ENCODE data around the gene CHPF.

Gene CHPF

GRCh38 chr2:219567791-219568361, 24.3 kb upstream of the CHPF start:
- no peak for DNase-seq

GRCh38 chr2:219567131-219567530, 23.5 kb upstream of the CHPF start:
- no peak for DNase-seq

- DNase-seq, result no peak
Observed at GRCh38 chr2:219566640-219567039, 23.0 kb upstream of the CHPF start.

GRCh38 chr2:219565130-219566080, 21.8 kb upstream of the CHPF start:
- DNase-seq, result no peak

GRCh38 chr2:219563271-219563928, 19.8 kb upstream of the CHPF start:
- no peak for DNase-seq

GRCh38 chr2:219562049-219563020, 18.7 kb upstream of the CHPF start:
- no peak for DNase-seq

- no peak for DNase-seq
Observed at GRCh38 chr2:219561179-219562048, 17.8 kb upstream of the CHPF start.

GRCh38 chr2:219560893-219561178, 17.2 kb upstream of the CHPF start:
- DNase-seq, result no peak

- DNase-seq, result no peak
Observed at GRCh38 chr2:219560037-219560892, 16.7 kb upstream of the CHPF start.

- no peak for DNase-seq
Observed at GRCh38 chr2:219559156-219559915, 15.7 kb upstream of the CHPF start.

GRCh38 chr2:219557791-219558785, 14.5 kb upstream of the CHPF start:
- no peak for DNase-seq

GRCh38 chr2:219557320-219557719, 13.7 kb upstream of the CHPF start:
- DNase-seq, result no peak

GRCh38 chr2:219556413-219556812, 12.8 kb upstream of the CHPF start:
- no peak for DNase-seq

GRCh38 chr2:219555956-219556355, 12.3 kb upstream of the CHPF start:
- DNase-seq, result no peak

- no peak for DNase-seq
Observed at GRCh38 chr2:219554350-219554749, 10.7 kb upstream of the CHPF start.

GRCh38 chr2:219553463-219553963, 9.9 kb upstream of the CHPF start:
- DNase-seq, result no peak

- no peak for DNase-seq
Observed at GRCh38 chr2:219553168-219553417, 9.5 kb upstream of the CHPF start.

- DNase-seq, result no peak
Observed at GRCh38 chr2:219552382-219553167, 9.0 kb upstream of the CHPF start.

All from NCI-H524 treated with DMSO at 0.1 percent for 48 hours (cell line).